GM21723 (cell line): ENCODE data around the gene TUBGCP5.
"Not testable (repeated sequence)": the region's sequence is repeated elsewhere in the genome, so short reads cannot be mapped to it uniquely, and the experiment has no call there.

Source experiments
- ATAC-seq: cut with Tn5 transposase; IDR thresholded peaks from one replicate; pipeline ENCODE4 v1.9.1; 2021; ENCODE audit warnings: mild to moderate bottlenecking, moderate library complexity; ENCODE audit not compliant: unreplicated experiment

Gene TUBGCP5

GRCh38 chr15:23039143-23039916 is at the start of gene TUBGCP5:
TSS of gene TUBGCP5 (minus strand) at chr15:23039569. CDS start at chr15:23039543, 26 bp downstream.
- peak; percentile 93 for ATAC-seq

DNA sequence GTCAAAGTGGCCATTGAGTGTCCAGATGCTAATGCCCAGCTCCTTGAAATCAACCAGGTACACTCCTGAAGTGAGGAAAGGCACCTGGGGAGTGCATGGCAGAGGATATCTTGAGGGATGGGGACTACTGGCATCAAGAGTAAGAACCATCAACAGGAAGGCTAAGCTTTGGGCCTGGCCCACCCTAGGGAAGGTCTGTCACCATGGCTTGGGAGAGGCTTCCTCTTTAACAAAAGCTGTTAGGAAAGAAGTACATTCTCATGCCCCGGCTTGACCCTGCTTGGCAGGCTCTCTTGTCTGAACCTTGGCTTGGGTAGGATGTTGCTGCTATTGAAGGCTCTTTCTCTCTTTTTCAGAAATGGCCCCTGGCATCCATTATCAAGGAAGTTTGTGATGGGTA is 43.7 kb upstream of the TUBGCP5 start:
- no peak for ATAC-seq

GRCh38 chr15:23081996-23082737 is 42.8 kb upstream of the TUBGCP5 start:
- ATAC-seq: not testable (repeated sequence)

GRCh38 chr15:23081271-23081670 is 41.9 kb upstream of the TUBGCP5 start:
- no peak for ATAC-seq

DNA sequence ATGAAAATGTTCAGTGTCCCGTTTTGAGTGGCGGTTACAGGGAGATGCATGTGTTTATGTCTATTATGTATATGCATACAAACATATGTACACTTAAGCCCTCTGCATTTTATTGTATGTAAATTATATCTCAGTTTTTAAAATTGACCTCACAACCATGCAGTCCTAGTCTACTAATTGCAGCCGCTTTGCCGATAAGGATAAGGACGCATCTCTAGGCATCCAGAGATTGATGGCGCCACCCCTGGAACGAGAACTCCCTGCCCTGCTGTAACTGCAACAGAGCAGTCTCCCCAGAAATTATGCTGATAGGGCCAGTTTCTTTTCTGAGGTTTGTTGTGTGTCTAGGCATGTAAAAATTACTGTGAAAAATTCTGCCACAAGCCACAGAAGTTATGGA is 40.4 kb upstream of the TUBGCP5 start:
- no peak for ATAC-seq

DNA sequence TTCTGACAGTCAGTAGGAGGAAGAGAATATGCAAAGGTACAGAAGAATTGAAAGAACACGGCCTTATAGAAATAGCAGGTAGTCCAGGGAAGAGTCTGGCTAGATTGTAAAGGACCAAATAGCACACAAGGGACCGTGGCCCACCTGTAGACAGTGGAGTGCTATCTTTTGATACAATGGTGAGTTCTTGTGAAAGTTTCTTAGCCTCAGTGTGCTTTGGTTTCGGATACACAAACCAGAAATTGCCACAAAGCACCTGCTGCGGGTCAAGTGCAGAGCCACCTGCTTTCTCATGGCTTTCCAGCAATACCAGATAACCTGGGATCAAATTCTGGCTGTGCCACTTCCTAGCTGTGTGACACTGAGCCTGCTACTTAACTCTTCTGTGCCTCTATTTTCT is 36.6 kb upstream of the TUBGCP5 start:
- ATAC-seq: no peak

DNA sequence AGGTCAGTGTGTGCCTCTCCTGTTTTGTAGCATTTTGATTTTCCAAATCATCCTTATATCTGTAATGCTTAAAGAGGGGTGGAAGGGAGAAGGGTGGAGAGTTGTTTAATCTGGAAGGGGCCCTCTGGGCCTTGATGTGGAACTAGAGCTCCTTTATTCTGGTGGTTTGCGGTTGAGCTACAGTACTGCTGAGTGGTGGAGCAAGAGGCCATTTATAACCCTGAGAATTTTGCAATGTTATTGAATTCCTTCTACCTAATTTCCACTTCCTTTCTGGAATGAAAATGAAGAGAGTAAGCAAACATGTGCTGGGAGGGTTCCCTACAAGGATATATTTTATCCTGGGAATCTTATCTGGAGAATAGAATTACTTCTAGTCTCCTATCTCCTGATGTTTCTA is 35.3 kb upstream of the TUBGCP5 start:
- ATAC-seq: no peak

DNA sequence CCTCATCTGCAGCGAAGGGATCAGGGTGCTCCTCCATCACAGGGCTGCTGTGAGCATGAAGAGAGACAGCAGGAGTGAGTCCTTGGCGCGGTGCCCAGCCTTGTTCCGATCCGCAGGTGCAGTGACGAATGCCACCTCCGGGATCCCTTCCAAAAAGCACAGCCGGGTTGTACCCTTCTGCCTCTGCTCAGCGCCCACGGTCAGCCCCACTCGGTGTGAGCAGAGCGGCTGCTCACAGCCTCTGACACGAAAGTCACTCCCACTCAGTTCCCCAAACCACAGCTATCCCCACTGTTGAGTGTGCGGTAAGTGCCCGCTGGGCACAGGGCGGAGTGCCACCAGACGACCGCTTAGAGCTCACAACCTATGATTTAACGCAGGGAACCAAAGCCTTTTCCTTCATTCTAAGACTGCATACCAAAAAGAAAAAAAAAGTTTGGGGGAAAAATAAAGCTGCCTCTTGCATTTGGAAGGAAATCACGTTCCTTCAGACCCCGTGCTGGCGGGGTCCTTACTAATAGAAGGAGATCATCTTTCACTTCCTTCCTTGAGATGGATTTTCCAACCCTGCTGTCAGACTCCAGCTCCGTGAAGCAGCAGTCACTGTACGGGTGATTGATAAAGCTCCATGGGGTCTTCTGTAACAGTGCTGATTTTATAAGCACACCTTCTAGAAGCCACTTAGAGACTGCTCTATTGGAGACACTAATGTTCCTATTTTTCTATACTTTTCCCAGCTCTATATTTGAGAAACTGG is 34.7 kb upstream of the TUBGCP5 start:
- ATAC-seq: no peak

DNA sequence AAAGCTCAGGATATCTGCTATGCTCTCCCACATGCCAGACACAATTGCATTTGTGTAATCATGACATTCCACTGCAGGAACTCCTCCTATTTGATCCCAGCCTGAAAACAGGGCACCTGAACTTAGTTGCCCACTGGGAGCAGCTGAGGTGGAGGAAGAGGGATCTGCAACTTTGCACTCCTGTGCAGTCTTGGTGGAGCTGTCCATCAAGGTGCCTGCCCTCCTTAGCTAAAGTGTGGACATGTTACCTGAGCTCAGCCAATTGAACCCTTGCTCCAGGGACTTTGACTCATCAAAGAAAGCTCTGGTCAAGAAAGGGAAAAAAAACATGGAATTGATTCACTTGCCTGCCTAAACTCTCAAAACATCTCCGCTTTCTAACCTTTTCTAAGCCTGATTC is 33.3 kb upstream of the TUBGCP5 start:
- ATAC-seq: no peak

GRCh38 chr15:23069496-23070166 is 30.3 kb upstream of the TUBGCP5 start:
- no peak for ATAC-seq

DNA sequence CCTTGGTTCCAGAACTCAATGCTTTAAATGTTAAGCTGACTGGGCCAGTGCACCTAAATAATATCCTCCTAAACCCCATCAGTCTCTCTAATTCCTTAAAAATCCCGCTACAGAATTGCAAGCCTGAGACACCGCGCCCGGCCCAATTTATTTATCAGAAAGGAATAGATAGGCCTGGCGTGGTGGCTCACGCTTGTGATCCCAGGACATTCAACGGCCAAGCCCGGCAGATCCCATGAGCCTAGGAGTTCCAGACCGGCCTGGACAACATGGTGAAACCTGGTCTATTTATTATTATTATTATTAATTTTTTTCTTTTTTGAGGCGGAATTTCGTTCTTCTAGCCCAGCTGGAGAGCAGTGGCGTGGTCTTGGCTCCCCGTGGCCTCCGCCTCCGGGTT is 28.0 kb upstream of the TUBGCP5 start:
- ATAC-seq: no peak

GRCh38 chr15:23065836-23066235 is 26.5 kb upstream of the TUBGCP5 start:
- ATAC-seq: no peak

DNA sequence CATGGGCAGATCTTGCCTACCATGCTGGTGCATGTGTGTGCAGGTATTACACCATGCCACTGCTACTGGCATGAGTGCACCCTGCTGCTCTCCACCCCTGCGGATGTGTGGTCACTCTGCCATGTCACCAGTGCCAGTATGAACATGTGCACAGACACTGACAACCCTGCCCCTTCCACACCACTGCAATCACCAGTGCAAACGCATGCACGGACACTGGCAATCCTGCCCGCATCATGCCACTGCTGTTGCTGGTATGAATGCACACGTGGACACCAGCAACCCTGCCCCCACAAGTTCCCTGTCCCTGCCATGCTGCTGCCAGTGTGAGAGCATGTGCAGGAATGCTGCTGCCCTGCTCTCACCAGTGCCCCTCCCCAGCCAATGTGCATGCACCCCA is 24.8 kb upstream of the TUBGCP5 start:
- no peak for ATAC-seq

DNA sequence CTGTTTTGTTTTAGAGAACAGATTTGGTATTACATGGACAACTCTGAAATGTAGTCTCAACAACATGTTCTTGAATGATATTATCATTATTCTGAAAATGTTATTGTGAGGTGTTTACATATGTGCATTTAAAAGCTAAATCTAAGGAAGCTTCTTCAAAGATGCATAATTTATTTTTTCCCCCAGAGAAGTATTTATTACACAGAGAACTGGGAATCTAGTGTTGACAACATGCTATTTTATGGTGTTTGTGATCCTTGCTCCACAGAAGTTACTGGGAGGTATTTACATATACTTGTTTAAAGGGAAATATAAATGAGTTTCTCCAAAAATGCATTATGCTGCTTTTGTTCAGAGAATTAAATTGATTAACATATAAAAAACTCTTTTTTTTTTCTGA is 18.3 kb upstream of the TUBGCP5 start:
- ATAC-seq: no peak

GRCh38 chr15:23055316-23055715 is 15.9 kb upstream of the TUBGCP5 start:
- ATAC-seq: no peak

- no peak for ATAC-seq
Measured at GRCh38 chr15:23052522-23052921, 13.2 kb upstream of the TUBGCP5 start.

- ATAC-seq: no peak
Measured at GRCh38 chr15:23050708-23051107, 11.3 kb upstream of the TUBGCP5 start.

- ATAC-seq: no peak
Measured at GRCh38 chr15:23049984-23050628, 10.7 kb upstream of the TUBGCP5 start.

DNA sequence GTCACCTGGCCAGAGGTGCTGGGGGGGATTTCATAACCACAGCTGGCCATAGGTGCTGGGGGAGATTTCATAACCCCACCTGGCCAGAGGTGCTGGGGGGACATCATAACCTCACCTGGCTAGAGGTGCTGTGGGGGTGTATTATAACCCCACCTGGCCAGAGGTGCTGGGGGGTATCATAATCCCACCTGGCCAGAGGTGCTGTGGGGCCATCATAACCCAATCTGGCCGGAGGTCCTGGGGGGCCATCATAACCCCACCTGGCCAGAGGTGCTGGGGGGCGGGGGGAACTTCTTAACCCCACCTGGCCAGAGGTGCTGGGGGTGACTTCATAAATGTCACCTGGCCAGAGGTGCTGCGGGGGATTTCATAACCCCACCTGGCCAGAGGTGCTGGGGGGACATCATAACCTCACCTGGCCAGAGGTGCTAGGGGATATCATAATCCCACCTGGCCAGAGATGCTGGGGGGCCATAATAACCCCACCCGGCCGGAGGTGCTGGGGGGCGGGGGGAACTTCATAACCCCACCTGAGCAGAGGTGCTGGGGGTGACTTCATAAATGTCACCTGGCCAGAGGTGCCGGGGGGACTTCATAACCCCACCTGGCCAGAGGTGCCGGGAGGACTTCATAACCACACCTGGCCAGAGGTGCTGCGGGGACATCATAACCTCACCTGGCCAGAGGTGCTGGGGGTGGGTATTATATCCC is 9.4 kb upstream of the TUBGCP5 start:
- ATAC-seq: not testable (repeated sequence)

- not testable (repeated sequence) for ATAC-seq
Measured at GRCh38 chr15:23043987-23044386, 4.6 kb upstream of the TUBGCP5 start.
